Measurements from ENCODE around the gene FMN2.

FMN2 gene

GRCh38 chr1:240122639-240123613 is 31.2 kb downstream of the FMN2 start:
- TF ChIP-seq POLR2AphosphoS5 (IDR thresholded peaks at IDR 0.05; ENCODE audit: low read depth, low read length), result no peak
- no peak for TF ChIP-seq TAF1 (IDR thresholded peaks at IDR 0.05; ENCODE audit: low read depth, low read length)
- no peak for TF ChIP-seq POLR2A (IDR thresholded peaks at IDR 0.05; ENCODE audit: low read depth, low read length)
- TF ChIP-seq PAX5 (IDR thresholded peaks at IDR 0.05; ENCODE audit: insufficient read depth, low read length, severe bottlenecking), result no peak
- TF ChIP-seq POU2F2 (IDR thresholded peaks at IDR 0.05; ENCODE audit: low read depth, low read length), result no peak
- no peak for TF ChIP-seq SPI1 (IDR thresholded peaks at IDR 0.05; ENCODE audit: low read depth, low read length)
- DNase-seq (ENCODE audit: insufficient read length, low spot score), result no peak
- FAIRE-seq, result no peak

- DNase-seq (ENCODE audit: insufficient read length, low spot score) (no peak), FAIRE-seq (no peak)
- TF ChIP-seq SPI1 (IDR thresholded peaks at IDR 0.05; ENCODE audit: low read depth, low read length) (no peak), TAF1 (IDR thresholded peaks at IDR 0.05; ENCODE audit: low read depth, low read length) (no peak), POU2F2 (IDR thresholded peaks at IDR 0.05; ENCODE audit: low read depth, low read length) (no peak), POLR2AphosphoS5 (IDR thresholded peaks at IDR 0.05; ENCODE audit: low read depth, low read length) (no peak)
These were observed 35.1 kb downstream of the FMN2 start for GRCh38 chr1:240126821-240127220.

- no peak for FAIRE-seq
- no peak for TF ChIP-seq SPI1 (IDR thresholded peaks at IDR 0.05; ENCODE audit: low read depth, low read length)
- TF ChIP-seq POLR2A (IDR thresholded peaks at IDR 0.05; ENCODE audit: low read depth, low read length), result no peak
- DNase-seq (ENCODE audit: insufficient read length, low spot score), result no peak
These were observed 36.7 kb downstream of the FMN2 start for GRCh38 chr1:240128366-240128765.

- no peak for DNase-seq (ENCODE audit: insufficient read length, low spot score)
- TF ChIP-seq PAX5 (IDR thresholded peaks at IDR 0.05; ENCODE audit: insufficient read depth, low read length, severe bottlenecking) (no peak), SPI1 (IDR thresholded peaks at IDR 0.05; ENCODE audit: low read depth, low read length) (no peak), POLR2AphosphoS5 (IDR thresholded peaks at IDR 0.05; ENCODE audit: low read depth, low read length) (no peak), TAF1 (IDR thresholded peaks at IDR 0.05; ENCODE audit: low read depth, low read length) (no peak), POLR2A (IDR thresholded peaks at IDR 0.05; ENCODE audit: low read depth, low read length) (no peak), POU2F2 (IDR thresholded peaks at IDR 0.05; ENCODE audit: low read depth, low read length) (no peak)
- no peak for FAIRE-seq
These were observed 42.4 kb downstream of the FMN2 start for GRCh38 chr1:240134113-240134512.

- DNase-seq (ENCODE audit: insufficient read length, low spot score) (no peak), FAIRE-seq (no peak)
- TF ChIP-seq POLR2AphosphoS5 (IDR thresholded peaks at IDR 0.05; ENCODE audit: low read depth, low read length) (no peak), POLR2A (IDR thresholded peaks at IDR 0.05; ENCODE audit: low read depth, low read length) (no peak), PAX5 (IDR thresholded peaks at IDR 0.05; ENCODE audit: insufficient read depth, low read length, severe bottlenecking) (no peak), SPI1 (IDR thresholded peaks at IDR 0.05; ENCODE audit: low read depth, low read length) (no peak), TAF1 (IDR thresholded peaks at IDR 0.05; ENCODE audit: low read depth, low read length) (no peak), POU2F2 (IDR thresholded peaks at IDR 0.05; ENCODE audit: low read depth, low read length) (no peak)
These were observed 42.9 kb downstream of the FMN2 start for GRCh38 chr1:240134596-240134995.

- no peak for DNase-seq (ENCODE audit: insufficient read length, low spot score)
- no peak for FAIRE-seq
- TF ChIP-seq POU2F2 (IDR thresholded peaks at IDR 0.05; ENCODE audit: low read depth, low read length) (no peak), POLR2AphosphoS5 (IDR thresholded peaks at IDR 0.05; ENCODE audit: low read depth, low read length) (no peak), SPI1 (IDR thresholded peaks at IDR 0.05; ENCODE audit: low read depth, low read length) (no peak), PAX5 (IDR thresholded peaks at IDR 0.05; ENCODE audit: insufficient read depth, low read length, severe bottlenecking) (no peak), POLR2A (IDR thresholded peaks at IDR 0.05; ENCODE audit: low read depth, low read length) (no peak), TAF1 (IDR thresholded peaks at IDR 0.05; ENCODE audit: low read depth, low read length) (no peak)
These were observed 44.7 kb downstream of the FMN2 start for GRCh38 chr1:240136402-240136801.

GRCh38 chr1:240138867-240139266 is 47.2 kb downstream of the FMN2 start:
- no peak for FAIRE-seq

GRCh38 chr1:240139511-240139910 is 47.8 kb downstream of the FMN2 start:
- no peak for DNase-seq (ENCODE audit: insufficient read length, low spot score)

More at GRCh38 chr1:240138867-240139266, 47.2 kb downstream of the FMN2 start:
- TF ChIP-seq TAF1 (IDR thresholded peaks at IDR 0.05; ENCODE audit: low read depth, low read length), result no peak
- no peak for TF ChIP-seq POLR2AphosphoS5 (IDR thresholded peaks at IDR 0.05; ENCODE audit: low read depth, low read length)
- no peak for TF ChIP-seq POU2F2 (IDR thresholded peaks at IDR 0.05; ENCODE audit: low read depth, low read length)
- no peak for DNase-seq (ENCODE audit: insufficient read length, low spot score)

GRCh38 chr1:240145120-240145519 is 53.4 kb downstream of the FMN2 start:
- TF ChIP-seq POLR2A (IDR thresholded peaks at IDR 0.05; ENCODE audit: low read depth, low read length) (no peak), SPI1 (IDR thresholded peaks at IDR 0.05; ENCODE audit: low read depth, low read length) (no peak), POLR2AphosphoS5 (IDR thresholded peaks at IDR 0.05; ENCODE audit: low read depth, low read length) (no peak), TAF1 (IDR thresholded peaks at IDR 0.05; ENCODE audit: low read depth, low read length) (no peak), POU2F2 (IDR thresholded peaks at IDR 0.05; ENCODE audit: low read depth, low read length) (no peak), PAX5 (IDR thresholded peaks at IDR 0.05; ENCODE audit: insufficient read depth, low read length, severe bottlenecking) (no peak)
- no peak for FAIRE-seq
- DNase-seq (ENCODE audit: insufficient read length, low spot score), result no peak

More at GRCh38 chr1:240139511-240139910, 47.8 kb downstream of the FMN2 start:
- FAIRE-seq, result no peak
- TF ChIP-seq SPI1 (IDR thresholded peaks at IDR 0.05; ENCODE audit: low read depth, low read length) (no peak), PAX5 (IDR thresholded peaks at IDR 0.05; ENCODE audit: insufficient read depth, low read length, severe bottlenecking) (no peak), TAF1 (IDR thresholded peaks at IDR 0.05; ENCODE audit: low read depth, low read length) (no peak), POLR2AphosphoS5 (IDR thresholded peaks at IDR 0.05; ENCODE audit: low read depth, low read length) (no peak), POU2F2 (IDR thresholded peaks at IDR 0.05; ENCODE audit: low read depth, low read length) (no peak), POLR2A (IDR thresholded peaks at IDR 0.05; ENCODE audit: low read depth, low read length) (no peak)

- FAIRE-seq, result no peak
- no peak for DNase-seq (ENCODE audit: insufficient read length, low spot score)
- TF ChIP-seq SPI1 (IDR thresholded peaks at IDR 0.05; ENCODE audit: low read depth, low read length) (no peak), POLR2A (IDR thresholded peaks at IDR 0.05; ENCODE audit: low read depth, low read length) (no peak), PAX5 (IDR thresholded peaks at IDR 0.05; ENCODE audit: insufficient read depth, low read length, severe bottlenecking) (no peak), POLR2AphosphoS5 (IDR thresholded peaks at IDR 0.05; ENCODE audit: low read depth, low read length) (no peak), POU2F2 (IDR thresholded peaks at IDR 0.05; ENCODE audit: low read depth, low read length) (no peak), TAF1 (IDR thresholded peaks at IDR 0.05; ENCODE audit: low read depth, low read length) (no peak)
These were observed 56.6 kb downstream of the FMN2 start for GRCh38 chr1:240148333-240148732.

Data from GM12891 (cell line).